Bronchial epithelial cell (primary cell): ENCODE data around the gene KCND3. TPM values are rescaled to one million over a fixed set of nuclear protein-coding genes. Genes with fewer than 3 reads are reported as not detected.
A peak's percentile ranks its signal among the peaks of the same experiment; 100 is the strongest.

Experiments used
- DNase-seq: peaks from one replicate; pipeline ENCODE4 v3.0.0-alpha.2; 2010; ENCODE audit warnings: low read depth
- FAIRE-seq: peaks from 2 replicates; lab custom pipeline; 2011; peaks lifted over from hg19 to GRCh38; lab: Jason Lieb, UNC
- H3K27me3 ChIP-seq: 2 replicates; pipeline ENCODE4 v1.5.1; 2011; ENCODE audit warnings: low read length; ENCODE audit not compliant: control insufficient read depth, insufficient read depth
- H3K36me3 ChIP-seq: 2 replicates; pipeline ENCODE4 v1.5.1; 2011; ENCODE audit warnings: low read length; ENCODE audit not compliant: control insufficient read depth, insufficient read depth
- H3K4me3 ChIP-seq: 2 replicates; pipeline ENCODE4 v1.5.1; 2011; ENCODE audit warnings: mild to moderate bottlenecking, low read depth, low read length, control low read depth
- total RNA-seq: library from RNA; depleted of rRNA; stranded (reverse); fragments of >200 nt; gene quantifications from 2 replicates; pipeline ENCODE4 v1.2.1, GENCODE V29; 2014
- TF ChIP-seq, protein P1 (sequence below): IDR thresholded peaks from 2 replicates; pipeline ENCODE4 v1.5.1; 2011; ENCODE audit warnings: mild to moderate bottlenecking, moderate library complexity, low read length, control low read depth, inconsistent platforms; ENCODE audit not compliant: insufficient read depth, severe bottlenecking

Gene KCND3
- total RNA-seq, 1 donor from 2014 or later = under 0.01 TPM

DNA sequence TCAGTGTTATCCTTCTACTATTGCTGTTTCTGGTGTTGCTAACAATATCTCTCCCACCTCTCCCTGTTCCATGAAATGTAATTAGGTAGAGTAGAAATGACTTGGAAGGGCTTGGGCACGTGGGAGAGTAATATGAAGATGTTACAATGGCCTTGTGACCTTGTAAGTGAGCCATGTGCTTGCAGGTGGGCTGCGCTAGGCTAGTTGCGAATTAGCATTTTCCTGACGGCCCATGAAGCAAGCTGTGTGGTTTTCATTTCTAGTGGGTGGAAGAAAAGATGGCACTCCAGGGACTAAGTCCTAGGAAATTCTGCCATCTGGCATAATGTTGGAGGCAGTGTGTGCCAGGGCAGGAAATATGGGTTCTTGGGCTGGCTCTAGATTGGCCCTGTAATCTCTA is 241.5 kb downstream of the KCND3 start:
- H3K36me3 ChIP-seq = no peaks in the 10 kb centered on the region
- no peaks in the 10 kb centered on the region for H3K27me3 ChIP-seq
- TF ChIP-seq, protein P1, sequence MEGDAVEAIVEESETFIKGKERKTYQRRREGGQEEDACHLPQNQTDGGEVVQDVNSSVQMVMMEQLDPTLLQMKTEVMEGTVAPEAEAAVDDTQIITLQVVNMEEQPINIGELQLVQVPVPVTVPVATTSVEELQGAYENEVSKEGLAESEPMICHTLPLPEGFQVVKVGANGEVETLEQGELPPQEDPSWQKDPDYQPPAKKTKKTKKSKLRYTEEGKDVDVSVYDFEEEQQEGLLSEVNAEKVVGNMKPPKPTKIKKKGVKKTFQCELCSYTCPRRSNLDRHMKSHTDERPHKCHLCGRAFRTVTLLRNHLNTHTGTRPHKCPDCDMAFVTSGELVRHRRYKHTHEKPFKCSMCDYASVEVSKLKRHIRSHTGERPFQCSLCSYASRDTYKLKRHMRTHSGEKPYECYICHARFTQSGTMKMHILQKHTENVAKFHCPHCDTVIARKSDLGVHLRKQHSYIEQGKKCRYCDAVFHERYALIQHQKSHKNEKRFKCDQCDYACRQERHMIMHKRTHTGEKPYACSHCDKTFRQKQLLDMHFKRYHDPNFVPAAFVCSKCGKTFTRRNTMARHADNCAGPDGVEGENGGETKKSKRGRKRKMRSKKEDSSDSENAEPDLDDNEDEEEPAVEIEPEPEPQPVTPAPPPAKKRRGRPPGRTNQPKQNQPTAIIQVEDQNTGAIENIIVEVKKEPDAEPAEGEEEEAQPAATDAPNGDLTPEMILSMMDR = no peak
- FAIRE-seq = no peak
- no peak overlapping the region for H3K4me3 ChIP-seq
- no peak for DNase-seq

DNA sequence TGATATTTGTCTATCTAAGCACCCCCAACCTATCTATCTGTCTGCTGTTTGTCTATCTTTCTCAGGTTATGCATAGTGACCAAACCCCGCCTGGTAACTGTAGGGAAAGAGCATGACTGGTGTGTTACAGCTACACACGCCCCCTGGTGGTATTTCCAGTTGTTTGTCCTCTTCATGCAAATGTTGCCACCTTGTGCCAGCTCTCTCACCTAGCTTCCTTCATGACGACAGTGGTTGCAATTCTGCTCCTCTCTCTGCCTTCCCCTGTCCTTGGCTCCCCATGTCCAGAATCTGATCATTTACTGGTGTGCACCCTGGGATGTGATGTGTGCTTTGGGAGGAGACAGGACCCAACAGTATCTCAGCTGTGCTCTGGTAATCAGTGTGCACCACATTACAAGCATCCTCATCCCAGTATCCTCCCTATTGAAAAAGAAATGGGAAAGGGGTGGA is 242.2 kb downstream of the KCND3 start:
- peak; percentile 72 for DNase-seq
- H3K36me3 ChIP-seq = no peaks in the 10 kb centered on the region
- H3K27me3 ChIP-seq = no peaks in the 10 kb centered on the region
- TF ChIP-seq, protein P1 = peak; percentile 78
- H3K4me3 ChIP-seq = no peak overlapping the region
- FAIRE-seq = peak; percentile 87

DNA sequence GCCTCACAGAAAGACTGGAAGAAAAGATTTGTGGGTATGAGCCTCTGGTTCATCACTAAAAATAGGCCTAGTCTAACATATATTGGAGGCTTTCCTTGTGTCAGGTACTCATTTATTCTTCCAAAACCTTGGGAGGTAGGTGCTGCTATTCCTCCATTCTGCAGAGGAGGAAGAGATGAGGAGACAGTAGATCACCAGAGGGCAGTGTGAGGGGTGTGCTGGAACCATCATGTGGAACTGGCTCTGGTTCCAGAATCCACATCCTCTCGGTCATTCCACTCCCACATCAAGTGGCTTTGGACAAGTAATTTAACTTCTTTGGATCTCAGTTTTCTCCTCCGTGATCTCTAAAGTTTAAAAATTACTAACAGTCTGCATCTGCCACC is 242.9 kb downstream of the KCND3 start:
- H3K36me3 ChIP-seq = no peaks in the 10 kb centered on the region
- DNase-seq = no peak
- H3K4me3 ChIP-seq = no peak overlapping the region
- TF ChIP-seq, protein P1 = no peak
- H3K27me3 ChIP-seq = no peaks in the 10 kb centered on the region
- no peak for FAIRE-seq

DNA sequence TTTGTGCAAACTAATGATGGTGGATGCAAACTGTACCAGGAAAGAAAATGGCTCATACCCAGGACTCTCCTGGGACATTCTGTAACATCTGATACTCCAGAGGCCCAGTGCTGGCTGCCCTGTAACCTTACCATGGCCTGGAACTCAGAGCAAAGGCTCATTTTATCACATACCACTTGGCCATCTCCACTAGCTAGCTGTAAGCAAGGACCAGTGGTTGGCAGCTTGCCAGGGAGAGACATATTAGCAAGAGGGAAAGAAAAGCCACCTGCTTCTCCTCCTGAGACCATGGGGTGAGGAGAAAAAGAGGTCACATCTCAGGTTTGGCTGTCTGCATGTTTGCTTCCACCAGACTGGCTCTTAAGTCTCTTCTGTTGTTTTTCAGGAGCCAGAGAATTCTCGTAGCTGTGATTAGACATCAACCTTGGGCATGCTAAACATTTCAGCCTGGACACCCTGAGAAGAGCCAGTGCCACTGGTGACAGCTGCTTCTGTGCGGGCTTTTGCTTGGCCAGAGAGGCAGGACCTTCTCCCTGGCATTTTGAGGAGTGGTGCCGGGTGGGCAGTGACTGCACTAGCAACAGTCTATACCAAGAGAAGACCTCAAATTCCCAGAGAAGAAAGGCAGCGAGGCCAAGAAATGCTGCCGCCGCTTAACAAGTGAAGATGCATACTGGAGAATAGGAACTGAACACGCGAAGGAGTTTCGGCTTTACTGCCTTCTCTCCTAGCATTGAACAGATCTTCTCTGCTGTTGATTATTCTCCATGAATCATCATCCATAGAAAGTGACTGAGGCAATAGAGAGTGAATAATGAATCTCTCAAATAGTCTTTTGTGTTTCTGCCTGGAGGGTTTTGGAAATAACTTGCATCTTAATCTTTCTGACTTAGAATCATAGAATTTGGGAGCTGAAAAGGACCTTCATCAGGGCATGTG is 243.5 kb downstream of the KCND3 start:
- TF ChIP-seq, protein P1 = no peak
- DNase-seq = peak; percentile 50
- Histone ChIP-seq H3K4me3 (no peak overlapping the region), H3K36me3 (no peaks in the 10 kb centered on the region), H3K27me3 (no peaks in the 10 kb centered on the region)
- no peak for FAIRE-seq

DNA sequence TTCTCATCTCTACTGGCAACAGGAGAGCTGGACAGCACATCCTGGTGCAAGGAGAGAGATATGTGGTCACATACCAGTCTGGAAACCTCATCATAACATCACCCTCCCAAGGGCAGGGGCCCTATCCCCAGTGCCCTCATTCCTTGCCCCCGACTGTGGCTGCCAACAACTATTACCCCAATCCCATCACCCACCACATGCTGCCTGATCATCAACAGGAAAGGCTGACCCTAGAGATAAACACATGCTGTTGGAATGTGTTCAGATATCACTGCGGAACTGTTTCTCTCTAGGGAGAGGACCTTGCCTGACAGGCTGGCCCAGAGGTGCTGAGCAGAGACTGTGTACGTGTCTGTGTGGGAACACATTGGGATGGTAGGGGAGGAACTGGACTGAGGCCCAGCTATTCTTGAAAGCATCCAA is 245.8 kb downstream of the KCND3 start:
- DNase-seq (no peak), FAIRE-seq (no peak)
- TF ChIP-seq, protein P1 = no peak
- Histone ChIP-seq H3K27me3 (no peaks in the 10 kb centered on the region), H3K36me3 (no peaks in the 10 kb centered on the region), H3K4me3 (no peak overlapping the region)
